ENCODE results near the gene ATP13A4.

GRCh38 chr3:193572426-193572908 lies 17.8 kb upstream of the ATP13A4 start:
- no peak for TF ChIP-seq EZH2phosphoT487 (IDR thresholded peaks at IDR 0.05; ENCODE audit: borderline replicate concordance, low read depth, low read length)
- TF ChIP-seq CTCF (conservative IDR thresholded peaks at IDR 0.05; ENCODE audit: low read length) = peak; percentile 95
